Calu3 (cell line): ENCODE results near the gene DPH1. TPM values are rescaled to one million over a fixed set of nuclear protein-coding genes. Genes with fewer than 3 reads are reported as not detected.

Source experiments
- BruUV-seq: library from RNA; stranded (reverse); fragments of 400-500 nt; replicated peaks from 2 replicates; lab custom pipeline; 2021; lab: Mats Ljungman, UMichigan
- CTCF ChIA-PET: fragments of 300-600 bp; sonication (Branson Sonifier 250); formaldehyde crosslinking; loops from one replicate; lab custom pipeline; 2022; ENCODE audit warnings: antibody characterized with exemption; lab: Charles Lee
- DNase-seq: peaks from one replicate; pipeline ENCODE4 v3.0.0; 2022
- H3K27ac Mint-ChIP-seq: one replicate; pipeline ENCODE4 v1.8.0; 2022; ENCODE audit warnings: mixed read lengths; ENCODE audit not compliant: unreplicated experiment
- H3K27me3 Mint-ChIP-seq: one replicate; pipeline ENCODE4 v1.8.0; 2022; ENCODE audit warnings: mixed read lengths; ENCODE audit not compliant: unreplicated experiment
- H3K36me3 Mint-ChIP-seq: one replicate; pipeline ENCODE4 v1.8.0; 2022; ENCODE audit warnings: mild to moderate bottlenecking, moderate library complexity, mixed read lengths; ENCODE audit not compliant: insufficient read depth, unreplicated experiment
- H3K4me1 Mint-ChIP-seq: one replicate; pipeline ENCODE4 v1.8.0; 2022; ENCODE audit warnings: mild to moderate bottlenecking, low read depth, mixed read lengths; ENCODE audit not compliant: unreplicated experiment
- H3K4me3 Mint-ChIP-seq: one replicate; pipeline ENCODE4 v1.8.0; 2022; ENCODE audit warnings: mild to moderate bottlenecking, low read depth, moderate library complexity, mixed read lengths; ENCODE audit not compliant: unreplicated experiment
- H3K9me3 Mint-ChIP-seq: one replicate; pipeline ENCODE4 v1.8.0; 2022; ENCODE audit warnings: low read depth, mixed read lengths; ENCODE audit not compliant: unreplicated experiment
- intact Hi-C: fragments of 100-400 bp; cut with micrococcal nuclease; formaldehyde crosslinking; loops from one replicate; pipeline ENCODE4 v1.10.0; 2022; ENCODE audit not compliant: unreplicated experiment
- total RNA-seq: library from RNA; stranded (reverse); gene quantifications from 2 replicates; pipeline ENCODE4 v1.2.3, GENCODE V29; 2022
- TF ChIP-seq, protein P1 (sequence below): fragments of 200-600 bp; IDR thresholded peaks from one replicate; pipeline ENCODE4 v1.8.0; 2022; ENCODE audit warnings: antibody characterized with exemption; ENCODE audit not compliant: unreplicated experiment

Gene DPH1
- total RNA-seq, 1 experiment from 2014 or later: 24.7 TPM

DNA sequence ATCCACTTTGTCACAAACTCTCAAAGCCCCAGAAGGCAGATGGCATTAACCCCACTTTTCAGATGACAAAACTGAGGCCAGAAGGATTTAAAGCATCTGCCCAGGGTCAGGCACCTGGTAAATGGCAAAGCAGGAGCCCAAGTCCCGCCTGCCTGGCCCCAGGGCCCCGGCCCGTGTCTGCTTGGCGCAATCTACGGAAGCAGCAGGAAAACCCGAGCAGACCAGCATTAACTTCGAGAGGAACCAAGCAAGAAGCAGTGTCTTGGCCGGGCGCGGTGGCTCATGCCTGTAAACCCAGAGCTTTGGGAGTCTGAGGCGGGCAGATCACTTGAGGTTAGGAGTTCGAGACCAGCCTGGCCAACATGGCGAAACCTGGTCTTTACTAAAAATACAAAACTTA lies 26.4 kb upstream of the DPH1 start:
- TF ChIP-seq, protein P1, sequence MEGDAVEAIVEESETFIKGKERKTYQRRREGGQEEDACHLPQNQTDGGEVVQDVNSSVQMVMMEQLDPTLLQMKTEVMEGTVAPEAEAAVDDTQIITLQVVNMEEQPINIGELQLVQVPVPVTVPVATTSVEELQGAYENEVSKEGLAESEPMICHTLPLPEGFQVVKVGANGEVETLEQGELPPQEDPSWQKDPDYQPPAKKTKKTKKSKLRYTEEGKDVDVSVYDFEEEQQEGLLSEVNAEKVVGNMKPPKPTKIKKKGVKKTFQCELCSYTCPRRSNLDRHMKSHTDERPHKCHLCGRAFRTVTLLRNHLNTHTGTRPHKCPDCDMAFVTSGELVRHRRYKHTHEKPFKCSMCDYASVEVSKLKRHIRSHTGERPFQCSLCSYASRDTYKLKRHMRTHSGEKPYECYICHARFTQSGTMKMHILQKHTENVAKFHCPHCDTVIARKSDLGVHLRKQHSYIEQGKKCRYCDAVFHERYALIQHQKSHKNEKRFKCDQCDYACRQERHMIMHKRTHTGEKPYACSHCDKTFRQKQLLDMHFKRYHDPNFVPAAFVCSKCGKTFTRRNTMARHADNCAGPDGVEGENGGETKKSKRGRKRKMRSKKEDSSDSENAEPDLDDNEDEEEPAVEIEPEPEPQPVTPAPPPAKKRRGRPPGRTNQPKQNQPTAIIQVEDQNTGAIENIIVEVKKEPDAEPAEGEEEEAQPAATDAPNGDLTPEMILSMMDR: no peak
- Mint-ChIP-seq H3K27me3 (no peaks in the 10 kb centered on the region), H3K4me1 (peaks cover 24% of the 10 kb centered on the region), H3K27ac (no peak overlapping the region), H3K4me3 (no peak overlapping the region), H3K36me3 (peaks cover 7% of the 10 kb centered on the region), H3K9me3 (no peaks in the 10 kb centered on the region)
- no TSS peak for BruUV-seq
- no peak for DNase-seq
- intact Hi-C loops: no loop called here
- CTCF ChIA-PET: interaction anchor here (1.3 kb wide), 1 partner anchor 20 kb away, joined by 8 read pairs; no protein-coding TSS in a partner anchor

DNA sequence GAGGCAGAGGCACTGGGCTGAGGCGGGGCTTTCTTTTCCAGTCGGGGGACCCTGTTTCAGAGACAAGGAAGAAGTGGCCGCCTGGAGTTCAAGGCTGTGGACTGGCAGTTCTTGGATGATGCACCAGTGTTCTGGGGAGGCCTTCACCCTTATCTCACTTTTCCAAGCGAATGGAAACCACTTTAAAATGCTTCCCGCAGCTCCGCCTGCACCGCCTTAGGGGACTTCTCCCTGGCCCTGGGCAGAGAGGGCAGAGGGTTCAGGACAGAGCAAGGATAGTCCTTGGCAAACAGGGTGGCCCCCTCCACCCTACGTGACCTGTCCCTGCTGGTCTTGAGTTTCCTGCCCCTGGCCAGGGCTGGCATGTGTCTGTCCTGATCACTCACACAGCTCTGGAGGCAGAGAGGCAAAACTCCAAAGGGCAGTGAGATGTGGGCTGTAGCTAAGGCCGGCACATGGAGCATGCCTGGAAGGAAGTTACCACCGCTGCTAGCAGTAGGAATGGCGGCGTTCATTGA lies 25.5 kb upstream of the DPH1 start:
- Mint-ChIP-seq H3K9me3 (no peaks in the 10 kb centered on the region), H3K27me3 (no peaks in the 10 kb centered on the region), H3K36me3 (peaks cover 6% of the 10 kb centered on the region), H3K27ac (no peak overlapping the region), H3K4me1 (peaks cover 19% of the 10 kb centered on the region), H3K4me3 (no peak overlapping the region)
- intact Hi-C loops: no loop called here
- CTCF ChIA-PET: interaction anchor here (1.3 kb wide), 1 partner anchor 19 kb away, joined by 8 read pairs; no protein-coding TSS in a partner anchor
- TF ChIP-seq, protein P1: no peak
- no TSS peak for BruUV-seq
- DNase-seq: no peak

DNA sequence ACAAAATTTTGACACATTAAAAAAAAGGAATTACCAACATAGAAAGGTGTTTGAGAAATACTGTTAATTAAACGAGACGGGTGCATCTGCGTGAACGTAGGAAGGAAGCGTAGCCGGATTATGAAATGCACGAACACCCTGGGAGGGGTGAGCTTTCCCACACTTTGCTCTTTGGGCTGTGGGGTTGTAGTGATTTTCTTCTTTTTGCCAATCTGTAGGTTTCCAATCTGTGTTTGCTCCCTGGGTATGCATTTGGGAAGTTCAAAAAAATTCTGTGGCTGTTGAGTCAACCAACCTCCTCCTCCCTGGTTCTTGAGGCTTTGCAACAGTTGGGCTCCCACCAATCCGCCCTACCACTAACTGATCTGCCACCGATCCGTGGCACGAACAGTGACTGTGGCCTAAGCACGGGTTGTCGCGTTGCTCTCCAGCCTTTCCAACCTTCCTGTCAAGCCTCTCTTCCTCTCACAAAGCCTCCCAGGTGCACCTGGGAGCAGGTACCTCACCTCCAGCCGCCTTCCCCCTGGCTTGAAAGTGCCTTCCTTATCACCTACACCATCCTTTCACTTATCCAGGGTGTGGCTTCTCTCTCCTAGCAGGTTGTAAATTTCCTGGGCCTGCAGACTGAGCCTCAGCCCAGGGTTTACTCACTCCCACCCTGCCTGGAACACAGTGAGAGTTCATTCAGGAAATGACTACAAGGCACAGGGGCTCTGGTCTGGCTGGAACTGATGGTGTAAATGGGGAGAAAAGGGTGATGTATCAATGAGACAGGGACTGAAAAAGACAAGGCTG lies 21.4 kb upstream of the DPH1 start:
- no peaks in the 10 kb centered on the region for H3K4me1 Mint-ChIP-seq
- no peak for DNase-seq
- no peak overlapping the region for H3K27ac Mint-ChIP-seq
- H3K4me3 Mint-ChIP-seq: no peak overlapping the region
- H3K27me3 Mint-ChIP-seq: no peaks in the 10 kb centered on the region
- no peaks in the 10 kb centered on the region for H3K36me3 Mint-ChIP-seq
- no peaks in the 10 kb centered on the region for H3K9me3 Mint-ChIP-seq
- no TSS peak for BruUV-seq
- intact Hi-C loops: no loop called here
- CTCF ChIA-PET: no interaction called here
- TF ChIP-seq, protein P1: no peak

- DNase-seq: no peak
- CTCF ChIA-PET: no interaction called here
- intact Hi-C loops: no loop called here
- Mint-ChIP-seq H3K27me3 (peaks cover 9% of the 10 kb centered on the region), H3K9me3 (no peaks in the 10 kb centered on the region), H3K4me1 (no peaks in the 10 kb centered on the region), H3K4me3 (no peak overlapping the region), H3K36me3 (no peaks in the 10 kb centered on the region), H3K27ac (no peak overlapping the region)
- TF ChIP-seq, protein P1: no peak
- no TSS peak for BruUV-seq
Measured at GRCh38 chr17:2009737-2010136, 20.2 kb upstream of the DPH1 start.
